Measurements from ENCODE around the gene TNFSF4. TPM values are rescaled to one million over a fixed set of nuclear protein-coding genes. Genes with fewer than 3 reads are reported as not detected.
A peak's percentile ranks its signal among the peaks of the same experiment; 100 is the strongest.

Gene TNFSF4
- total RNA-seq, 1 donor from 2014 or later: 2.8 TPM

DNA sequence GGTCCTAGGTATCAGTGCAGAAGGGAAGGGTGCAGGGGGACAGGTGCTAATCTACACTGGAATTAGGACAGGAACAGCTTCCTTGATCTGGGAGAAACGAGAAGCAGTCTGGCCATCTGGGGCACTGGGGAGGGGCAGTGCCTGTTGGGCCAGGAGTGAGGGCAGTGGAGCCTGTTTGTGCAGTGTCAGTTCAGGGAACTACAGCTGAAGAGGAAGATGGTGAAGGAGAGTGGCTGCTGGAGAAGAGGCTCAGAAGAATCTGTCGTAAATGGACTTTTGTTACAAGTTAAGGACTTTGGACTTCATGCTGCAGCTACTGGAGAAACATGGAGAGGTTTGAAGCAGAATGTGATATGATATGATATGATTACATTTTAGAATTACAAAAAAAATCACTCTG, 3.2 kb upstream of the TNFSF4 start:
- Mint-ChIP-seq H3K27ac (no peak overlapping the region), H3K4me3 (no peak overlapping the region), H3K9me3 (no peaks in the 10 kb centered on the region), H3K27me3 (ENCODE audit: low read depth) (peaks cover 15% of the 10 kb centered on the region), H3K36me3 (no peaks in the 10 kb centered on the region), H3K4me1 (peaks cover 29% of the 10 kb centered on the region)
- TF ChIP-seq, protein P1, sequence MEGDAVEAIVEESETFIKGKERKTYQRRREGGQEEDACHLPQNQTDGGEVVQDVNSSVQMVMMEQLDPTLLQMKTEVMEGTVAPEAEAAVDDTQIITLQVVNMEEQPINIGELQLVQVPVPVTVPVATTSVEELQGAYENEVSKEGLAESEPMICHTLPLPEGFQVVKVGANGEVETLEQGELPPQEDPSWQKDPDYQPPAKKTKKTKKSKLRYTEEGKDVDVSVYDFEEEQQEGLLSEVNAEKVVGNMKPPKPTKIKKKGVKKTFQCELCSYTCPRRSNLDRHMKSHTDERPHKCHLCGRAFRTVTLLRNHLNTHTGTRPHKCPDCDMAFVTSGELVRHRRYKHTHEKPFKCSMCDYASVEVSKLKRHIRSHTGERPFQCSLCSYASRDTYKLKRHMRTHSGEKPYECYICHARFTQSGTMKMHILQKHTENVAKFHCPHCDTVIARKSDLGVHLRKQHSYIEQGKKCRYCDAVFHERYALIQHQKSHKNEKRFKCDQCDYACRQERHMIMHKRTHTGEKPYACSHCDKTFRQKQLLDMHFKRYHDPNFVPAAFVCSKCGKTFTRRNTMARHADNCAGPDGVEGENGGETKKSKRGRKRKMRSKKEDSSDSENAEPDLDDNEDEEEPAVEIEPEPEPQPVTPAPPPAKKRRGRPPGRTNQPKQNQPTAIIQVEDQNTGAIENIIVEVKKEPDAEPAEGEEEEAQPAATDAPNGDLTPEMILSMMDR (IDR thresholded peaks at IDR 0.05; ENCODE audit: unreplicated experiment): no peak
- no peak for DNase-seq (ENCODE audit: low spot score in 2 of 2, unreplicated experiment in 2 of 2)

DNA sequence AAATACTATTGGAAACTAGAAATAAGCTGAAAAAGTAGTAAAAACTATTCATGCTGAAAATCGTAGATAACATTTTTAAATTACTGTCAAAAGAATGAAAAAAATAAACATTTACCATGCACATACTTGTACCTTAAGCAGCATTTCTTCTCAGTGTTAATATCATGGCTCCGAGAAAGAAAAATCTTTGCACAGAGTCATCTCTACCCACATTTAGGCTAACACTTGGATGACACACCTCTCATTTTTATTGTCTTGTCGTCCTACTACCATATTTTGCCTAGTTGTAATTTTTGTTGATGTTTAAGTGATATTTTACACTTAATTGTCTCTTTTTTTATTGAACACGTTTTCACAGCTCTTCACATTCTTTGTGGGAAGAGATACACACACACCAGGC, 1.7 kb upstream of the TNFSF4 start:
- no peaks in the 10 kb centered on the region for H3K9me3 Mint-ChIP-seq
- H3K4me1 Mint-ChIP-seq: peaks cover 31% of the 10 kb centered on the region
- no peaks in the 10 kb centered on the region for H3K36me3 Mint-ChIP-seq

DNA sequence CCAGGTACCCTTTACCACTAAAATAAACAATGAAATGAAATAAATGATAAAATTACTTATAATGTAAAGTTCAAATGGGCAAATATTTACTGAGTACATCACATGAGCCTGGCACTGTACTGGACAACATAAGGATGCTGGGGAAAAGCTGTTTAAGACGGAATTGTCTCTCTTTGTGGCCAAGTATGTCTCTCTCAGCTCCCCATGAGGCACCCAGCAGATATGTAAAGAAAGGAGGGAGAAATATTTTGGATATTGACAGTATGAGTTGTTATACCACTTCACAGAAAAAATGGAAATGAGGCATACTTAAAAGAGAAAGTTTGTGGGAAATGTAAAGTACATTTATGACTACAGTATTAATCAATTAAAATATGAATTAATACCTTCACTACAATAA, 1.0 kb upstream of the TNFSF4 start:
- Mint-ChIP-seq H3K27me3 (ENCODE audit: low read depth) (peaks cover 16% of the 10 kb centered on the region), H3K4me3 (no peak overlapping the region)

More for the DNA sequence above, 1.7 kb upstream of the TNFSF4 start:
- DNase-seq (ENCODE audit: low spot score in 2 of 2, unreplicated experiment in 2 of 2): no peak
- TF ChIP-seq, protein P1 (IDR thresholded peaks at IDR 0.05; ENCODE audit: unreplicated experiment): no peak
- Mint-ChIP-seq H3K27ac (no peak overlapping the region), H3K4me3 (no peak overlapping the region), H3K27me3 (ENCODE audit: low read depth) (peaks cover 16% of the 10 kb centered on the region)

DNA sequence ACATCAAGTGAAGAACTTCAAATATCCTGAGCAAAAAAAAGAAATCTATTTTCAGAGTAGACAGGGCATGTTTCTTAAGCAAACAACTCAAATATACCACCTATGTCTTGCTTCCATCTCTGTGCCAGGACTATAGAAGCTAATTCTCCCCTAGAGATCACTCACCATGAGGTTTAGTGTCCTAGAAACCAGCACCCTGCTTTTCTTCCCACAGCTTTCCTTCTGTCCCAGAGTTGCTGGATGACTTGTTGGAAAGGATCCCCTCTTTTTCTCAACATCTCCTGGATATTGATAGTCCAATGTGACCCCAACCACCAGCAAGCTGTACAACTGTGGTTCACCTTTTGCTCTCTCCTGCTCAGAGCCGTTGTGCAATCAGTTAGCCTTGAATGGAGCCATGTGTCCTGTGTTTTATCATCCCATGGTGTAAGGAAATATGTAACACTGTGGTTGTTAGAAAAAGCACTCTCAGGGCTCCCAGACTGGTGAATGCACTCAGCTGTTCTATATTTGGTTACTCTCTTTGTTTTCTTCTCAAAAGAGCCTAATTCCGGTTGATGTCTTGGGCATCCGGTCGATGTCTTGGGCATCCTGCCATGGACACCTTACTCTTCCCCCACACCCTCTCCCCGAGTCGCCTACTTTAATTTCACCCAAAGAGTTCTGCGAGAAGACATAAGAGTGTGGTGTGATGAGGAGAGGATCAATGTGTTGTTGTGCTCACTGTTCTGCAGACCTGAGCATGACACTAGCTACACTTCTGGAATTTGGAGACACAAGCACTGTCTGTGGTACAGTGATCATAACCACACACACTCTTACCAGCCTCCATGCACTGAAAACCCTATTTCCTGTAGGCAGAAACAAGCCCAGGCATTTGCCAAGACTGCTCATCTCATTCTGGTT, 1.7 kb downstream of the TNFSF4 start:
- H3K4me1 Mint-ChIP-seq: peaks cover 50% of the 10 kb centered on the region

More for the DNA sequence above, 1.0 kb upstream of the TNFSF4 start:
- H3K27ac Mint-ChIP-seq: no peak overlapping the region
- no peaks in the 10 kb centered on the region for H3K36me3 Mint-ChIP-seq
- DNase-seq (ENCODE audit: low spot score in 2 of 2, unreplicated experiment in 2 of 2): no peak
- H3K4me1 Mint-ChIP-seq: peaks cover 31% of the 10 kb centered on the region
- no peaks in the 10 kb centered on the region for H3K9me3 Mint-ChIP-seq
- TF ChIP-seq, protein P1 (IDR thresholded peaks at IDR 0.05; ENCODE audit: unreplicated experiment): no peak

DNA sequence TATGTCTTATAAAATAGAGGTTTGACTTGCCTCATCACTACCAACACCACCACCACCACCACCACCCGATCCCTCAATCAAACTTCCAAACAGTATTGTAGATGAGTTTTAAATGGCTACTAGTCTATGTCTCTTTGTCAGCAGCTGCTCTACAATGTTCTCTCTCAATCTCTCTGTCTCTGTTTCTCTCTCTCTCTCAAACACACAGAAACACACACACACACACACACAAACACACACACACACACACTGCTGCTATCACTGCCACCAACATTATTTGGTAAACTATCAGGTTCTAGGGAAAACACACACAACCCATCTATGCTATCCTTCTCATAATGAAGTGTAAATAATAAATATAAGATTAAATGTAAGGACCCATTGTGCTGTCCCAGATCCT, 2.4 kb downstream of the TNFSF4 start:
- H3K27me3 Mint-ChIP-seq (ENCODE audit: low read depth): peaks cover 2% of the 10 kb centered on the region
- no peak for DNase-seq (ENCODE audit: low spot score in 2 of 2, unreplicated experiment in 2 of 2)
- TF ChIP-seq, protein P1 (IDR thresholded peaks at IDR 0.05; ENCODE audit: unreplicated experiment): no peak
- H3K36me3 Mint-ChIP-seq: no peaks in the 10 kb centered on the region
- H3K27ac Mint-ChIP-seq: no peak overlapping the region
- H3K9me3 Mint-ChIP-seq: no peaks in the 10 kb centered on the region
- H3K4me3 Mint-ChIP-seq: no peak overlapping the region
- H3K4me1 Mint-ChIP-seq: peaks cover 54% of the 10 kb centered on the region

More for the DNA sequence above, 1.7 kb downstream of the TNFSF4 start:
- DNase-seq (ENCODE audit: low spot score in 2 of 2, unreplicated experiment in 2 of 2): no peak
- H3K4me3 Mint-ChIP-seq: peak overlapping the region; percentile 25
- H3K27me3 Mint-ChIP-seq (ENCODE audit: low read depth): peaks cover 6% of the 10 kb centered on the region
- H3K36me3 Mint-ChIP-seq: no peaks in the 10 kb centered on the region
- TF ChIP-seq, protein P1 (IDR thresholded peaks at IDR 0.05; ENCODE audit: unreplicated experiment): no peak
- H3K27ac Mint-ChIP-seq: no peak overlapping the region
- no peaks in the 10 kb centered on the region for H3K9me3 Mint-ChIP-seq
